ENCODE results near the gene CACNA1A. TPM values are rescaled to one million over a fixed set of nuclear protein-coding genes. Genes with fewer than 3 reads are reported as not detected.

The CACNA1A gene
- polyA plus RNA-seq, 1 donor (not counting 4 experiments of a cell fraction or from before 2014, with no cell fraction given), result not detected

- Histone ChIP-seq H2AFZ (ENCODE audit: control insufficient read depth, low read length) (peak overlapping the region; percentile 32), H3K36me3 (ENCODE audit: control insufficient read depth in 2 of 2, extremely low read depth in 1 of 2, insufficient read depth in 2 of 2, low read length in 2 of 2) (no peaks in the 10 kb centered on the region), H3K4me1 (ENCODE audit: control insufficient read depth, extremely low read depth, insufficient read depth, low read length) (peaks cover 38% of the 10 kb centered on the region), H3K9me3 (ENCODE audit: control insufficient read depth, low read depth, low read length) (no peaks in the 10 kb centered on the region), H3K4me3 (ENCODE audit: control insufficient read depth in 2 of 3, extremely low read depth in 1 of 3, insufficient read depth in 2 of 3, low read depth in 1 of 3, low read length in 3 of 3) (no peak overlapping the region), H4K20me1 (ENCODE audit: control insufficient read depth, extremely low read depth, insufficient read depth, low read length) (no peaks in the 10 kb centered on the region), H3K27me3 (ENCODE audit: control insufficient read depth, extremely low read depth, insufficient read depth, low read length) (no peaks in the 10 kb centered on the region), H3K27ac (ENCODE audit: control insufficient read depth, insufficient read depth, low read length) (peak overlapping the region; percentile 16), H3K4me2 (ENCODE audit: control insufficient read depth, extremely low read depth, insufficient read depth, low read depth, low read length) (peak overlapping the region; percentile 39), H3K9me1 (ENCODE audit: control insufficient read depth, extremely low read depth, insufficient read depth, low read length) (no peaks in the 10 kb centered on the region), H3K79me2 (ENCODE audit: control insufficient read depth, insufficient read depth, low read length) (no peaks in the 10 kb centered on the region), H3K9ac (ENCODE audit: control insufficient read depth, extremely low read depth, insufficient read depth, low read length) (no peak overlapping the region)
- FAIRE-seq (peak; percentile 94), DNase-seq (ENCODE audit: low read depth, low spot score) (no peak)
- TF ChIP-seq CTCF (optimal IDR thresholded peaks at IDR 0.05 in 1 of 3, IDR thresholded peaks at IDR 0.05 in 1 of 3, conservative IDR thresholded peaks at IDR 0.05 in 1 of 3; ENCODE audit: extremely low read depth in 1 of 3, insufficient read depth in 2 of 3, low read length in 3 of 3) (no peak), EZH2 (IDR thresholded peaks at IDR 0.05; ENCODE audit: low read length) (no peak)
- dilution Hi-C loops (cut with MboI; ENCODE audit: extremely low pct_ligation_motif_present, low sequenced_read_pairs), result no loop called here
These were observed 333.7 kb downstream of the CACNA1A start for GRCh38 chr19:13172346-13173138.

- no peaks in the 10 kb centered on the region for H3K79me2 ChIP-seq (ENCODE audit: control insufficient read depth, insufficient read depth, low read length)
- H3K4me2 ChIP-seq (ENCODE audit: control insufficient read depth, extremely low read depth, insufficient read depth, low read depth, low read length), result no peak overlapping the region
- H3K27ac ChIP-seq (ENCODE audit: control insufficient read depth, insufficient read depth, low read length), result no peak overlapping the region
- no peaks in the 10 kb centered on the region for H3K27me3 ChIP-seq (ENCODE audit: control insufficient read depth, extremely low read depth, insufficient read depth, low read length)
- no peaks in the 10 kb centered on the region for H3K36me3 ChIP-seq (ENCODE audit: control insufficient read depth in 2 of 2, extremely low read depth in 1 of 2, insufficient read depth in 2 of 2, low read length in 2 of 2)
- no peak for FAIRE-seq
- DNase-seq (ENCODE audit: low read depth, low spot score), result no peak
- no peak overlapping the region for H2AFZ ChIP-seq (ENCODE audit: control insufficient read depth, low read length)
- no peak overlapping the region for H3K9ac ChIP-seq (ENCODE audit: control insufficient read depth, extremely low read depth, insufficient read depth, low read length)
- H3K4me3 ChIP-seq (ENCODE audit: control insufficient read depth in 2 of 3, extremely low read depth in 1 of 3, insufficient read depth in 2 of 3, low read depth in 1 of 3, low read length in 3 of 3), result no peak overlapping the region
- no peaks in the 10 kb centered on the region for H4K20me1 ChIP-seq (ENCODE audit: control insufficient read depth, extremely low read depth, insufficient read depth, low read length)
- no peaks in the 10 kb centered on the region for H3K9me3 ChIP-seq (ENCODE audit: control insufficient read depth, low read depth, low read length)
- peaks cover 48% of the 10 kb centered on the region for H3K4me1 ChIP-seq (ENCODE audit: control insufficient read depth, extremely low read depth, insufficient read depth, low read length)
- dilution Hi-C loops (cut with MboI; ENCODE audit: extremely low pct_ligation_motif_present, low sequenced_read_pairs), result no loop called here
- no peaks in the 10 kb centered on the region for H3K9me1 ChIP-seq (ENCODE audit: control insufficient read depth, extremely low read depth, insufficient read depth, low read length)
- no peak for TF ChIP-seq EZH2 (IDR thresholded peaks at IDR 0.05; ENCODE audit: low read length)
These were observed 335.1 kb downstream of the CACNA1A start for GRCh38 chr19:13171146-13171545.

Data from keratinocyte (primary cell).